ENCODE results near the gene SLC35E1. TPM values are rescaled to one million over a fixed set of nuclear protein-coding genes. Genes with fewer than 3 reads are reported as not detected.

SLC35E1 gene
- total and polyA plus RNA-seq, 2 experiments from 2014 or later: 17.0 to 30.3 TPM

- DNase-seq (ENCODE audit: low spot score) (no peak), ATAC-seq (no peak)
- Histone ChIP-seq H2AFZ (no peak overlapping the region), H3K4me3 (no peak overlapping the region), H3K36me3 (ENCODE audit: insufficient read depth) (peaks cover 42% of the 10 kb centered on the region), H3K4me1 (ENCODE audit: insufficient read depth) (no peaks in the 10 kb centered on the region), H3K9me2 (ENCODE audit: insufficient read depth) (no peaks in the 10 kb centered on the region), H4K20me1 (replicated peaks; ENCODE audit: insufficient read depth) (peaks cover 24% of the 10 kb centered on the region), H3K27me3 (ENCODE audit: insufficient read depth) (no peaks in the 10 kb centered on the region), H3F3A (replicated peaks; ENCODE audit: low read depth) (no peaks in the 10 kb centered on the region), H3K4me2 (no peak overlapping the region), H3K27ac (ENCODE audit: low read depth) (no peak overlapping the region), H3K79me2 (replicated peaks; ENCODE audit: insufficient read depth) (no peaks in the 10 kb centered on the region)
- Mint-ChIP-seq H3K9me3 (no peaks in the 10 kb centered on the region), H3K27ac (no peak overlapping the region), H3K27me3 (ENCODE audit: insufficient read depth, low read depth, poor library complexity) (peaks cover 10% of the 10 kb centered on the region), H3K4me3 (no peak overlapping the region), H3K36me3 (ENCODE audit: low read depth) (peaks cover 83% of the 10 kb centered on the region), H3K4me1 (no peaks in the 10 kb centered on the region)
- TF ChIP-seq, protein P1, sequence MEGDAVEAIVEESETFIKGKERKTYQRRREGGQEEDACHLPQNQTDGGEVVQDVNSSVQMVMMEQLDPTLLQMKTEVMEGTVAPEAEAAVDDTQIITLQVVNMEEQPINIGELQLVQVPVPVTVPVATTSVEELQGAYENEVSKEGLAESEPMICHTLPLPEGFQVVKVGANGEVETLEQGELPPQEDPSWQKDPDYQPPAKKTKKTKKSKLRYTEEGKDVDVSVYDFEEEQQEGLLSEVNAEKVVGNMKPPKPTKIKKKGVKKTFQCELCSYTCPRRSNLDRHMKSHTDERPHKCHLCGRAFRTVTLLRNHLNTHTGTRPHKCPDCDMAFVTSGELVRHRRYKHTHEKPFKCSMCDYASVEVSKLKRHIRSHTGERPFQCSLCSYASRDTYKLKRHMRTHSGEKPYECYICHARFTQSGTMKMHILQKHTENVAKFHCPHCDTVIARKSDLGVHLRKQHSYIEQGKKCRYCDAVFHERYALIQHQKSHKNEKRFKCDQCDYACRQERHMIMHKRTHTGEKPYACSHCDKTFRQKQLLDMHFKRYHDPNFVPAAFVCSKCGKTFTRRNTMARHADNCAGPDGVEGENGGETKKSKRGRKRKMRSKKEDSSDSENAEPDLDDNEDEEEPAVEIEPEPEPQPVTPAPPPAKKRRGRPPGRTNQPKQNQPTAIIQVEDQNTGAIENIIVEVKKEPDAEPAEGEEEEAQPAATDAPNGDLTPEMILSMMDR (conservative IDR thresholded peaks at IDR 0.05; ENCODE audit: low read depth in 2 of 2): no peak
- no peak for TF ChIP-seq EZH2phosphoT487 (IDR thresholded peaks at IDR 0.05; ENCODE audit: unreplicated experiment)
- no peak for TF ChIP-seq EZH2 (IDR thresholded peaks at IDR 0.05; ENCODE audit: low read depth, unreplicated experiment)
- TF ChIP-seq REST (IDR thresholded peaks at IDR 0.05; ENCODE audit: unreplicated experiment): no peak
- TF ChIP-seq NANOG (IDR thresholded peaks at IDR 0.05; ENCODE audit: borderline replicate concordance): no peak
- TF ChIP-seq POLR2AphosphoS5 (IDR thresholded peaks at IDR 0.05; ENCODE audit: low read depth): no peak
- TF ChIP-seq ZNF114 (CRISPR knock-in tag; IDR thresholded peaks at IDR 0.05): no peak
- no peak for TF ChIP-seq CREB1 (CRISPR knock-in tag; IDR thresholded peaks at IDR 0.05; ENCODE audit: low read depth)
- no peak for TF ChIP-seq ZNF462 (CRISPR knock-in tag; IDR thresholded peaks at IDR 0.05)
- TF ChIP-seq STAT1 (IDR thresholded peaks at IDR 0.05; ENCODE audit: unreplicated experiment): no peak
- no peak for TF ChIP-seq ZNF331 (CRISPR knock-in tag; IDR thresholded peaks at IDR 0.05; ENCODE audit: low read depth)
- TF ChIP-seq, protein P2, sequence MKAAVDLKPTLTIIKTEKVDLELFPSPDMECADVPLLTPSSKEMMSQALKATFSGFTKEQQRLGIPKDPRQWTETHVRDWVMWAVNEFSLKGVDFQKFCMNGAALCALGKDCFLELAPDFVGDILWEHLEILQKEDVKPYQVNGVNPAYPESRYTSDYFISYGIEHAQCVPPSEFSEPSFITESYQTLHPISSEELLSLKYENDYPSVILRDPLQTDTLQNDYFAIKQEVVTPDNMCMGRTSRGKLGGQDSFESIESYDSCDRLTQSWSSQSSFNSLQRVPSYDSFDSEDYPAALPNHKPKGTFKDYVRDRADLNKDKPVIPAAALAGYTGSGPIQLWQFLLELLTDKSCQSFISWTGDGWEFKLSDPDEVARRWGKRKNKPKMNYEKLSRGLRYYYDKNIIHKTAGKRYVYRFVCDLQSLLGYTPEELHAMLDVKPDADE (IDR thresholded peaks at IDR 0.05): no peak
Observed at GRCh38 chr19:16529466-16530144, 42.6 kb downstream of the SLC35E1 start.
